ENCODE results near the gene NME8. TPM values are rescaled to one million over a fixed set of nuclear protein-coding genes. Genes with fewer than 3 reads are reported as not detected.

NME8 gene
- total and polyA plus RNA-seq, 8 donors, result 0.14 to 1.3 (median 0.37) TPM; not detected in 3

DNA sequence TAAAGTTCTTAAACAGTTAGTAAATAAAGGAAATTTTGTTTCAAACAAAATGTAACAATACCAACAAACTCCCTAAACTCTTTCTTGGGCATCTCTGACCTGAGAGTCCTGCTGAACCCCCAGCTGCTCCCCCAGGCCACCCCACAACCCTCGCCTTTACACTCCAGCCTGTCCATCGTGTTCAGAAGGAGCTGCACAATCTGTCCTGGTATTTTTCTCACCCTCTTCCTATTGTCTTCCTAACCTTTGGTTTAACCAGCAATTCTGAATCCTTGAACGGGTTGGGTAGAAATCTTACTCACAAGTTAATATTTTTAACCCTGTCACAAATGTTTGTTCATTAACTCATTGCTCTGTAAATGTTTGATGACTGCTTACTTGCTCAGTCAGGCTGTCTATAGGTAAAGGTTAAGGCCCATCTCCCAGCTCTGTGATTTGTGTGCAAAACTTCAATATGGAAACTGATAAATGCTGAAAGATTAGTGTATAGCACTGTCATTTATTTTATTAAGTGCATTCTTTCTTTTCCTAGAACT lies 51.4 kb downstream of the NME8 start:
- intact Hi-C loops (cut with DNase I), result no loop called here

DNA sequence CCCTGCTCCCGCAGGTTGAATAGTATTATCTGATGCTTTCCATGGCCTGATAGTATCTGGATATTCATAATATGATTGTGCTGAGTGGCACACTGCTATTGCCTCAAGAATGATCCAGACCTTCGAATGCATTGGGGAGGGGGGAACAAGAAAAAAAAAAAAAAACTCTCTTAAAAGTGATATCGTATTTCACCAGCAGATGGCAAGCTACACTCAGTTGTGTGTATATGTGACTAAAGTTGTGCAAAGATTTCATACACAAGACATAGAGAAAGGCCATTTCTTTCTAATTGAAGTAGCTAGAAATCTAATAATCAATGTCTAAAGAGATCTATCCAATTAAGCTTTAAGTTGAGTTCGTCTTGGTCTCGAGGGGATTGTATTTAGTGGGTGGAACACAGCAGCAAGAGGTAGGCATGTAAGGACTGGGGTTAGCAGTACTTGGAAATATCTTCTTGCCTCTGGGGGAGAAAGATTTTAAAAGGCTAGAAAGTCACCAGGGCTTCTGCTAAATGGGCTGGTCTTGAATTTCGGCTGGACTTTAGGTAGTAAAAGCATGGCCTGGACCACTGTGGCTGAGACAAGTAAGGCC lies 52.9 kb downstream of the NME8 start:
- Histone ChIP-seq H3K27me3 (no peaks in the 10 kb centered on the region), H3K4me3 (no peak overlapping the region), H3K27ac (no peak overlapping the region), H3K9me3 (no peaks in the 10 kb centered on the region), H3K36me3 (peaks cover 0 to 3% of the 10 kb centered on the region in 2 donors), H3K4me1 (no peaks in the 10 kb centered on the region)
- intact Hi-C loops (cut with DNase I), result no loop called here
- ATAC-seq, result peak; percentile 88
- TF ChIP-seq, protein P1, sequence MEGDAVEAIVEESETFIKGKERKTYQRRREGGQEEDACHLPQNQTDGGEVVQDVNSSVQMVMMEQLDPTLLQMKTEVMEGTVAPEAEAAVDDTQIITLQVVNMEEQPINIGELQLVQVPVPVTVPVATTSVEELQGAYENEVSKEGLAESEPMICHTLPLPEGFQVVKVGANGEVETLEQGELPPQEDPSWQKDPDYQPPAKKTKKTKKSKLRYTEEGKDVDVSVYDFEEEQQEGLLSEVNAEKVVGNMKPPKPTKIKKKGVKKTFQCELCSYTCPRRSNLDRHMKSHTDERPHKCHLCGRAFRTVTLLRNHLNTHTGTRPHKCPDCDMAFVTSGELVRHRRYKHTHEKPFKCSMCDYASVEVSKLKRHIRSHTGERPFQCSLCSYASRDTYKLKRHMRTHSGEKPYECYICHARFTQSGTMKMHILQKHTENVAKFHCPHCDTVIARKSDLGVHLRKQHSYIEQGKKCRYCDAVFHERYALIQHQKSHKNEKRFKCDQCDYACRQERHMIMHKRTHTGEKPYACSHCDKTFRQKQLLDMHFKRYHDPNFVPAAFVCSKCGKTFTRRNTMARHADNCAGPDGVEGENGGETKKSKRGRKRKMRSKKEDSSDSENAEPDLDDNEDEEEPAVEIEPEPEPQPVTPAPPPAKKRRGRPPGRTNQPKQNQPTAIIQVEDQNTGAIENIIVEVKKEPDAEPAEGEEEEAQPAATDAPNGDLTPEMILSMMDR (IDR thresholded peaks at IDR 0.05), result peak; percentile 19 to 41
- peak in 2 of 4 donors; percentile 36 to 50 for DNase-seq

More for the DNA sequence above, 51.4 kb downstream of the NME8 start:
- no peak overlapping the region for H3K27ac ChIP-seq
- H3K4me3 ChIP-seq, result no peak overlapping the region
- no peaks in the 10 kb centered on the region for H3K9me3 ChIP-seq
- DNase-seq, result no peak
- no peak for ATAC-seq
- TF ChIP-seq, protein P1 (IDR thresholded peaks at IDR 0.05), result no peak
- H3K4me1 ChIP-seq, result no peaks in the 10 kb centered on the region
- no peaks in the 10 kb centered on the region for H3K27me3 ChIP-seq
- peaks cover 0 to 3% of the 10 kb centered on the region in 2 donors for H3K36me3 ChIP-seq

DNA sequence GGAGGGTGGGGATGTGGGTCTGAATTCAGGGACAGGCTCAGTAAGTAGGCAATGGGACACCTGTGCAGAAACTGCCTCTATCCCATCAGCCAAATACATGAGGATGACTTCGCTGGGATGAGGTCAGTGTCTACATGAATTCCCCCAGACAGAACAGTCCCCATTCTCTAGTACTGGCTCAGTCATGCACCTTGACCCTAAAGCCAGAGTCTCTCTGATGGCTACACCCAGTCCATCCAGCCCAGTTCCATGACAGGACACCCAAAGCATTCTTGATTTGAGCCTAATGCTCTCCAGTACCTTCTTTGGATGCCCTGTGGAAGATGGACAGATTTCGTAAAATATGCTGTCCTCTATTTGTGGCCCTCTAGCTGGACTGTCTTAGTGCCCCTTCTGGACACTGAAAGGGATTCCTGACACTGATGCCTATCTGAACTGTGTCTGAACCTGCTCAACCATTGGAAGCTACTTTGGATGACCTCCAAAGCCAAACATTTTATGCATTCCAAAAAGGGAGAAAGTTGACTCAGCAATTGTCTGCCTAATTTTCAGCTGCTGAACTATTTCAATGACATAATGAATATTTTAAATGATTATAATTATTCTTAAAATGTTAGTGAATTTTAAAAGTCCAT lies 53.6 kb downstream of the NME8 start:
- Histone ChIP-seq H3K9me3 (no peaks in the 10 kb centered on the region), H3K36me3 (peaks cover 0 to 3% of the 10 kb centered on the region in 2 donors), H3K4me1 (no peaks in the 10 kb centered on the region), H3K27me3 (no peaks in the 10 kb centered on the region), H3K4me3 (no peak overlapping the region), H3K27ac (no peak overlapping the region)
- TF ChIP-seq, protein P1 (IDR thresholded peaks at IDR 0.05), result no peak
- intact Hi-C loops (cut with DNase I), result no loop called here
- peak; percentile 53 for ATAC-seq
- no peak for DNase-seq

DNA sequence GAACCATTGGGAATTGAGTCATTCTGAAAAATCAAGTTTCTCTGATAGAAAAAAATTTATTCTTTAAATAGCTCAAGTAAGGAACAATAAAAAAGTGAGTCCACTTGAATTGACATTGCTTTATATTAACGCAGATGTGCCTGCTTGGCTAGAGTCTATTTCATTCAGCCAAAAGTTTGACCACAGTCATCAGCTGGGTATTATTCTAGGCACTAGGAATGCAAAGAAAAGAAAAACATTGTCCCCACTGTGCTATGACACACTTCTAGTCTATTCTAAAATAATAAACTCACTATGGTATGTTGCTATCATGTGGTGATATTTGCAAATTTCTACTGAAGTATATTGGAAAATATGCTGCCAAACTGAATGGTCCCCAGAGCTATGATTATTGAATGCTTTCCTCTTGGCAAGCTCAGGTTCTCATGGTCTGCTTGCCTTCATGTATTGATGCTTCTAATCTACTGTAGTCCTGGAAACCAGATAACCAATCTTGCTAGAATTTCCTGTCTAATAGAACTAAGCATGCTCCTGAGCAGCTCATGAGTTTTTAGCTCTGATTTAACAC lies 59.9 kb downstream of the NME8 start:
- TF ChIP-seq, protein P1 (IDR thresholded peaks at IDR 0.05), result no peak
- Histone ChIP-seq H3K4me1 (no peaks in the 10 kb centered on the region), H3K36me3 (no peaks in the 10 kb centered on the region), H3K27ac (no peak overlapping the region), H3K4me3 (no peak overlapping the region), H3K9me3 (no peaks in the 10 kb centered on the region), H3K27me3 (no peaks in the 10 kb centered on the region)
- intact Hi-C loops (cut with DNase I), result no loop called here
- DNase-seq, result no peak
- ATAC-seq, result no peak

- Histone ChIP-seq H3K4me3 (no peak overlapping the region), H3K4me1 (peaks cover 6 to 21% of the 10 kb centered on the region in 2 donors), H3K36me3 (no peaks in the 10 kb centered on the region), H3K27me3 (peaks cover 0 to 28% of the 10 kb centered on the region in 2 donors), H3K9me3 (no peaks in the 10 kb centered on the region), H3K27ac (no peak overlapping the region)
- intact Hi-C loops (cut with DNase I), result loop anchor here in 1 of 2 donors (10.0 kb wide), 1 partner anchor 192 kb away; no protein-coding TSS in a partner anchor
- TF ChIP-seq, protein P1 (IDR thresholded peaks at IDR 0.05), result no peak
- DNase-seq, result no peak
- ATAC-seq, result no peak
Measured at GRCh38 chr7:37912756-37913155, 64.4 kb downstream of the NME8 start.

Data from left lung (tissue), 10 donors.